ENCODE results near the gene RRP9. TPM values are rescaled to one million over a fixed set of nuclear protein-coding genes. Genes with fewer than 3 reads are reported as not detected.

Gene RRP9
- total RNA-seq, 1 donor from 2014 or later: 19.7 TPM

- Mint-ChIP-seq H3K4me3 (ENCODE audit: unreplicated experiment) (no peak overlapping the region), H3K9me3 (ENCODE audit: low read depth) (no peaks in the 10 kb centered on the region), H3K27me3 (ENCODE audit: low read depth) (peaks cover 5% of the 10 kb centered on the region), H3K27ac (ENCODE audit: unreplicated experiment) (no peak overlapping the region), H3K4me1 (ENCODE audit: low read depth) (no peaks in the 10 kb centered on the region), H3K36me3 (ENCODE audit: low read depth) (peaks cover 2% of the 10 kb centered on the region)
- TF ChIP-seq CTCF (IDR thresholded peaks at IDR 0.05): no peak
- no peak for DNase-seq (ENCODE audit: low spot score)
Measured at GRCh38 chr3:51950899-51951298, 9.2 kb upstream of the RRP9 start.

GRCh38 chr3:51949121-51949520, 7.4 kb upstream of the RRP9 start:
- Mint-ChIP-seq H3K4me1 (ENCODE audit: low read depth) (no peaks in the 10 kb centered on the region), H3K36me3 (ENCODE audit: low read depth) (peaks cover 2% of the 10 kb centered on the region), H3K4me3 (ENCODE audit: unreplicated experiment) (no peak overlapping the region), H3K9me3 (ENCODE audit: low read depth) (no peaks in the 10 kb centered on the region), H3K27me3 (ENCODE audit: low read depth) (peaks cover 5% of the 10 kb centered on the region), H3K27ac (ENCODE audit: unreplicated experiment) (no peak overlapping the region)
- peak; percentile 55 for DNase-seq (ENCODE audit: low spot score)
- no peak for TF ChIP-seq CTCF (IDR thresholded peaks at IDR 0.05)

- no peak for TF ChIP-seq CTCF (IDR thresholded peaks at IDR 0.05)
- Mint-ChIP-seq H3K9me3 (ENCODE audit: low read depth) (no peaks in the 10 kb centered on the region), H3K36me3 (ENCODE audit: low read depth) (peaks cover 2% of the 10 kb centered on the region), H3K4me3 (ENCODE audit: unreplicated experiment) (no peak overlapping the region), H3K27ac (ENCODE audit: unreplicated experiment) (no peak overlapping the region), H3K27me3 (ENCODE audit: low read depth) (peaks cover 2% of the 10 kb centered on the region), H3K4me1 (ENCODE audit: low read depth) (peaks cover 1% of the 10 kb centered on the region)
- peak; percentile 79 for DNase-seq (ENCODE audit: low spot score)
Measured at GRCh38 chr3:51948016-51948580, 6.4 kb upstream of the RRP9 start.

- Mint-ChIP-seq H3K4me3 (ENCODE audit: unreplicated experiment) (no peak overlapping the region), H3K4me1 (ENCODE audit: low read depth) (peaks cover 9% of the 10 kb centered on the region), H3K27me3 (ENCODE audit: low read depth) (peaks cover 2% of the 10 kb centered on the region), H3K36me3 (ENCODE audit: low read depth) (peaks cover 2% of the 10 kb centered on the region), H3K9me3 (ENCODE audit: low read depth) (no peaks in the 10 kb centered on the region), H3K27ac (ENCODE audit: unreplicated experiment) (no peak overlapping the region)
- DNase-seq (ENCODE audit: low spot score): peak; percentile 85
- no peak for TF ChIP-seq CTCF (IDR thresholded peaks at IDR 0.05)
Measured at GRCh38 chr3:51947215-51947900, 5.7 kb upstream of the RRP9 start.

GRCh38 chr3:51946796-51947195, 5.1 kb upstream of the RRP9 start:
- Mint-ChIP-seq H3K27me3 (ENCODE audit: low read depth) (no peaks in the 10 kb centered on the region), H3K9me3 (ENCODE audit: low read depth) (no peaks in the 10 kb centered on the region), H3K4me1 (ENCODE audit: low read depth) (peaks cover 11% of the 10 kb centered on the region), H3K27ac (ENCODE audit: unreplicated experiment) (no peak overlapping the region), H3K36me3 (ENCODE audit: low read depth) (peaks cover 2% of the 10 kb centered on the region), H3K4me3 (ENCODE audit: unreplicated experiment) (no peak overlapping the region)
- TF ChIP-seq CTCF (IDR thresholded peaks at IDR 0.05): no peak
- peak; percentile 50 for DNase-seq (ENCODE audit: low spot score)

Data from chondrocyte (in vitro differentiated cells).